Immature natural killer cell (primary cell): ENCODE data around the gene LRRFIP1. TPM values are rescaled to one million over a fixed set of nuclear protein-coding genes. Genes with fewer than 3 reads are reported as not detected.

Experiments
- DNase-seq, 3 donors: peaks; one replicate each; pipeline ENCODE4 v3.0.0; 2022; ENCODE audit warnings: mixed read lengths in 1 of 3
- H3K27ac Mint-ChIP-seq, 6 donors: one replicate each; pipeline ENCODE4 v1.8.0; 2020; ENCODE audit warnings: mixed read lengths in 6 of 6, mild to moderate bottlenecking in 5 of 6, inconsistent platforms in 4 of 6, moderate library complexity in 3 of 6
- H3K27me3 Mint-ChIP-seq, 3 donors: one replicate each; pipeline ENCODE4 v1.8.0; 2020 to 2021; ENCODE audit warnings: low read depth in 3 of 3, mild to moderate bottlenecking in 3 of 3, mixed read lengths in 3 of 3, moderate library complexity in 3 of 3, inconsistent platforms in 1 of 3
- H3K36me3 Mint-ChIP-seq, 3 donors: one replicate each; pipeline ENCODE4 v1.8.0; 2020; ENCODE audit warnings: mixed read lengths in 3 of 3, inconsistent platforms in 2 of 3, mild to moderate bottlenecking in 2 of 3
- H3K4me1 Mint-ChIP-seq, 2 donors: one replicate each; pipeline ENCODE4 v1.8.0; 2020; ENCODE audit warnings: inconsistent platforms in 2 of 2, mild to moderate bottlenecking in 2 of 2, mixed read lengths in 2 of 2, moderate library complexity in 1 of 2
- H3K4me3 Mint-ChIP-seq, 5 donors: one replicate each; pipeline ENCODE4 v1.8.0; 2020; ENCODE audit warnings: mild to moderate bottlenecking in 5 of 5, mixed read lengths in 5 of 5, inconsistent platforms in 3 of 5, moderate library complexity in 3 of 5
- H3K9me3 Mint-ChIP-seq, 6 donors: one replicate each; pipeline ENCODE4 v1.8.0; 2020; ENCODE audit warnings: mild to moderate bottlenecking in 6 of 6, mixed read lengths in 6 of 6, inconsistent platforms in 4 of 6, moderate library complexity in 3 of 6
- polyA plus RNA-seq, 3 donors: library from polyadenylated mRNA; unstranded; fragments of 300-500 nt; fragmentation: Illumina TruSeq; gene quantifications; one replicate each; pipeline ENCODE4 v1.2.3, GENCODE V29; 2021

LRRFIP1 gene
- polyA plus RNA-seq, 3 donors from 2014 or later, result 62.5 to 137 (median 80.0) TPM

- Mint-ChIP-seq H3K9me3 (no peaks in the 10 kb centered on the region), H3K27me3 (peaks cover 0 to 8% (median 3%) of the 10 kb centered on the region in 3 donors)
These were observed 109.9 kb downstream of the LRRFIP1 start for GRCh38 chr2:237737196-237737865.

GRCh38 chr2:237738255-237738654 is 110.9 kb downstream of the LRRFIP1 start:
- peaks cover 0 to 9% (median 8%) of the 10 kb centered on the region in 3 donors for H3K27me3 Mint-ChIP-seq
- no peak overlapping the region for H3K4me3 Mint-ChIP-seq
- peak overlapping the region in 5 of 6 donors; percentile 19 to 46 (median 28) for H3K27ac Mint-ChIP-seq

More at GRCh38 chr2:237737196-237737865, 109.9 kb downstream of the LRRFIP1 start:
- H3K4me3 Mint-ChIP-seq, result no peak overlapping the region
- peaks cover 0 to 10% (median 7%) of the 10 kb centered on the region in 3 donors for H3K36me3 Mint-ChIP-seq
- peak overlapping the region in 5 of 6 donors; percentile 19 to 73 (median 31) for H3K27ac Mint-ChIP-seq
- DNase-seq, result no peak
- H3K4me1 Mint-ChIP-seq, result peaks cover 51 to 80% of the 10 kb centered on the region in 2 donors

DNA sequence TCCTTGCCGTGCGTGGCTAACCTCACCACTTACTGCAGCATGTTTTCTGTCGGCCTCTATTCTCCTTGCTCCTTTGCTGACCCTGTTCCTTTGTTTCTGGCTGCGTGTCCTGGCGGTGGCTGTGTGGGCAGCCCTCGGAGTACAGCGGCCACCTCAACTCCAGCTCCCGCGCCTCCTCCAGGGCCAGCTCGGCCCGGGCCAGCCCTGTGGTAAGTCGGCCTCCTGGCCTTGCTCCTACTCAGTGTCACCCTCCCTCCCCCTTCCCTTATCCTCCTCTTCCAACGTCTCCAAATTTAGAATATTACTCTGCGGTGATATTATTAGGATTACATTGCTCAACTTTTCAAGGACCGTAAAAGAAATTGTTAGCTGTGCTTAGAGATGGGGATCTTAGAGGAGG is 111.7 kb downstream of the LRRFIP1 start:
- Mint-ChIP-seq H3K4me3 (no peak overlapping the region), H3K27ac (peak overlapping the region in 1 of 6 donors; percentile 5), H3K36me3 (peaks cover 0 to 10% (median 7%) of the 10 kb centered on the region in 3 donors), H3K4me1 (peaks cover 51 to 78% of the 10 kb centered on the region in 2 donors), H3K9me3 (no peaks in the 10 kb centered on the region), H3K27me3 (peaks cover 0 to 11% (median 9%) of the 10 kb centered on the region in 3 donors)
- no peak for DNase-seq

More at GRCh38 chr2:237738255-237738654, 110.9 kb downstream of the LRRFIP1 start:
- Mint-ChIP-seq H3K36me3 (peaks cover 0 to 10% (median 7%) of the 10 kb centered on the region in 3 donors), H3K9me3 (no peaks in the 10 kb centered on the region), H3K4me1 (peaks cover 49 to 80% of the 10 kb centered on the region in 2 donors)
- DNase-seq, result no peak

GRCh38 chr2:237742191-237742590 is 114.8 kb downstream of the LRRFIP1 start:
- no peak for DNase-seq
- Mint-ChIP-seq H3K27ac (peak overlapping the region in 5 of 6 donors; percentile 36 to 89 (median 81)), H3K4me3 (no peak overlapping the region), H3K36me3 (peaks cover 0 to 10% (median 4%) of the 10 kb centered on the region in 3 donors), H3K4me1 (peaks cover 56 to 68% of the 10 kb centered on the region in 2 donors), H3K9me3 (no peaks in the 10 kb centered on the region), H3K27me3 (peaks cover 2 to 11% (median 11%) of the 10 kb centered on the region in 3 donors)

- Mint-ChIP-seq H3K4me3 (no peak overlapping the region), H3K27me3 (peaks cover 2 to 12% (median 11%) of the 10 kb centered on the region in 3 donors), H3K36me3 (peaks cover 0 to 10% (median 4%) of the 10 kb centered on the region in 3 donors), H3K27ac (peak overlapping the region; percentile 36 to 89 (median 80)), H3K9me3 (no peaks in the 10 kb centered on the region), H3K4me1 (peaks cover 55 to 67% of the 10 kb centered on the region in 2 donors)
- no peak for DNase-seq
These were observed 115.2 kb downstream of the LRRFIP1 start for GRCh38 chr2:237742614-237743013.

DNA sequence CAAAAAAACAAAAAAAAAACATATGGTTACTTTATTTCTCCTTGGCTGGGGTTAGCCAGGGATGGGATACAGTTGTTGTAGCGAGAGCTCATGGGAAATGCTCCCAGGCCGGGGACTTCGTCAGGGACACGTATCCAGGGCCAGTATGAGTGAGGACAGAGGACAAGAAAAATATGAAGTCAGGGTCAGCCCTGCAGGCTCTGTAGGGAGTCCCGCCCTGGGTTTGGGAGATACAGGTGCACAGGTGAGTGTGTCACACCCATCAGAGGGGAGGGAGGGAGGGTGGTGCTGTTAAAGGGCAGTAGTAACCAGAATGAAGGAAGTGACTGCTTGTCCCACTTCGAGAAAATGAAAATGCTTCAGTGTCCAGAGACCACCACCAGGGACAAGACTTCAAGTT is 115.6 kb downstream of the LRRFIP1 start:
- Mint-ChIP-seq H3K4me3 (no peak overlapping the region), H3K36me3 (peaks cover 0 to 6% (median under 1%) of the 10 kb centered on the region in 3 donors), H3K27me3 (peaks cover 2 to 12% (median 11%) of the 10 kb centered on the region in 3 donors), H3K27ac (peak overlapping the region; percentile 73 to 89 (median 82)), H3K4me1 (peaks cover 51 to 63% of the 10 kb centered on the region in 2 donors), H3K9me3 (no peaks in the 10 kb centered on the region)
- no peak for DNase-seq

DNA sequence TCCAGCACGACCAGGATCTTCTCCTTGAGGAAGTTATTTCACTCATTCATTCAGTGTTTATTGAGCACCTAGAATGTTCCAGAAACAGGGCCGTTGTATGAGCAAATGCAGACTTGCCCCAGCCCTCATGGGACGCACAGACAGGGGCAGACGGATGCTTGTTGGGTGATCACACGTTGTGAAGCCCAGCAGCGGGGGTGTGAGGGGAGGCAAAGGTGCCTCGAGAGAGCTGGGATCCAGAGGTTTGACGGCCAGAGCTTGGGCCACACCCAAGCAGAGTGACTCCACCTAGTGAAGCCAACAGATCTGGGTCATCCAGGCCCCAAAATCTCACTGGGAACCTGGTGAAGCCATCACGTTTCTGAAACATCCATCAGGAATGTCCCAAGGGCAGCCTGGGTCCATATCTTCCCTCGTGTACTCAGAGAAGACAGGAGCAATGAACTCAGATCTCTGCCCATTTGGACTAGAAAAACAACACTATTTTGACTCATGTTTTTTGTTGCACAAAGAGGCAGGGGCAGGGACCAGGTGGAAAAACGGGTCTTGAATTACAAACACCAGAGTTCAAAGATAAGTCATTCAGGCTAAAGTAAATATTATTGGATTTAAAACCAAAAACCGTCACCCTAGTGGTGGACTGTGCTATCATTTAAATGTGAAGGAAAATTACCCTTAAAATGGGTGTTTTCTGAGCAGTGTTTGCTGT is 116.3 kb downstream of the LRRFIP1 start:
- DNase-seq, result no peak

GRCh38 chr2:237744270-237744612 is 116.9 kb downstream of the LRRFIP1 start:
- Mint-ChIP-seq H3K9me3 (no peaks in the 10 kb centered on the region), H3K27ac (peak overlapping the region in 4 of 6 donors; percentile 55 to 87 (median 79)), H3K4me1 (peaks cover 47 to 51% of the 10 kb centered on the region in 2 donors), H3K36me3 (peaks cover 0 to 12% (median 0%) of the 10 kb centered on the region in 3 donors), H3K27me3 (peaks cover 2 to 14% (median 12%) of the 10 kb centered on the region in 3 donors), H3K4me3 (no peak overlapping the region)
- DNase-seq, result no peak

More for the DNA sequence above, 116.3 kb downstream of the LRRFIP1 start:
- Mint-ChIP-seq H3K27me3 (peaks cover 2 to 14% (median 10%) of the 10 kb centered on the region in 3 donors), H3K27ac (peak overlapping the region; percentile 73 to 89 (median 84)), H3K36me3 (peaks cover 0 to 8% (median 0%) of the 10 kb centered on the region in 3 donors), H3K9me3 (no peaks in the 10 kb centered on the region), H3K4me3 (no peak overlapping the region), H3K4me1 (peaks cover 48 to 56% of the 10 kb centered on the region in 2 donors)

DNA sequence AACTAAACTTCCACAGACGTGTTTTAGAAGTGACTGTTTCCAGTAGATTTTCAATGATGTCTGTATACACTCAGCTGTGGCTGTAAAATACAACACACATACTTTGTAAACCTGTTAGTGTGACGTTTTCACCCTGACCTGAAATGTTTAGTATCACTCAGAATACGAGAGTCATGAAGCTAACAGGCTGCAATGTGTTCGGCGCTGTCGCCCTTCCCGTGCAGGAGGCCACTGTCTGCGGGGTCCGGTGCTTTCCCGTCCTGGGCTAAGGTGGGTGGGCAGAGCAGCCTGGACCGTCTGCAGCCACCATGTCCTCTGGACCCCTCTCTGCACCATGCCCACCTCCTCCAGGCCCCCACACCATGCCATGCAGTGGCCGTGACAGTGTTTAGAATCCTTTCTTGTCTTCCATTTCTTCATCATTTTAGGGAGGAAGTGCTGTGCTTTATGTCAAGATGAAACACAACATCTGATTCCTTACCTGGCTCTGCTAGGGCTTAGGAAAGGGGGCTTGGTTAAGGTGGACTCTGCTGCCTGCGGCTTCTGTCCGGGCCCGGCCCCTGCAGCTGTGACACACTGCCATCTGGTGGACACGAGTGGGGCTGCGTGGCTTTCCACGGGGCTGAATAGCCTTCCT is 117.3 kb downstream of the LRRFIP1 start:
- Mint-ChIP-seq H3K27me3 (peaks cover 4 to 14% (median 12%) of the 10 kb centered on the region in 3 donors), H3K27ac (peak overlapping the region; percentile 73 to 93 (median 83)), H3K4me3 (no peak overlapping the region)

GRCh38 chr2:237745250-237745613 is 117.8 kb downstream of the LRRFIP1 start:
- no peak overlapping the region for H3K4me3 Mint-ChIP-seq
- DNase-seq, result no peak
- H3K27me3 Mint-ChIP-seq, result peaks cover 4 to 14% (median 11%) of the 10 kb centered on the region in 3 donors
- no peaks in the 10 kb centered on the region for H3K9me3 Mint-ChIP-seq
- peaks cover 4 to 14% (median 4%) of the 10 kb centered on the region in 3 donors for H3K36me3 Mint-ChIP-seq
- H3K27ac Mint-ChIP-seq, result peak overlapping the region; percentile 73 to 93 (median 83)
- H3K4me1 Mint-ChIP-seq, result peaks cover 41 to 50% of the 10 kb centered on the region in 2 donors

More for the DNA sequence above, 117.3 kb downstream of the LRRFIP1 start:
- H3K36me3 Mint-ChIP-seq, result peaks cover 2 to 12% (median 2%) of the 10 kb centered on the region in 3 donors
- peaks cover 42 to 51% of the 10 kb centered on the region in 2 donors for H3K4me1 Mint-ChIP-seq
- DNase-seq, result peak; percentile 70 to 73 (median 73)
- no peaks in the 10 kb centered on the region for H3K9me3 Mint-ChIP-seq

- Mint-ChIP-seq H3K36me3 (peaks cover 4 to 20% (median 9%) of the 10 kb centered on the region in 3 donors), H3K27me3 (peaks cover 4 to 11% (median 8%) of the 10 kb centered on the region in 3 donors), H3K4me1 (peaks cover 36 to 44% of the 10 kb centered on the region in 2 donors), H3K4me3 (no peak overlapping the region), H3K9me3 (no peaks in the 10 kb centered on the region), H3K27ac (no peak overlapping the region)
- no peak for DNase-seq
These were observed 119.1 kb downstream of the LRRFIP1 start for GRCh38 chr2:237746302-237747080.

DNA sequence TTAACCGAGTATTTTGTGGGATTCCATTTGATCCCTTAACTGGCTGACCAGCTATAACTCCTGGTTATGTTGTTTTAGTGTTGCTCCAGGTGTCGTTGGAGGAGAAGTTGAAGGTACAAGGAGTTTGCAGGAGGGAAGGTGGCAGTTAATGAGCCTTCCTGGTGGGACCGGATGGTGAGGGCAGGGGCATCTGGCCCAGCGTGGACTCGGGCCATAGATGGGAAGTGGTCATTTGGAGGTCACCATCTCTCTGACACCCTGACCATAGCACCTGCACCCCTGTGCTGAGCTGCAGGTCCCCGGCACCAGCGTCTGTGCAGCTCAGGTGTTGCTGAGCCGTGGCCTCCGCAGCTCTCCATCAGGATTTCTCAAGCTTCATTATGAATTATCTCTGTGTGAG is 119.8 kb downstream of the LRRFIP1 start:
- Mint-ChIP-seq H3K4me1 (peaks cover 39 to 43% of the 10 kb centered on the region in 2 donors), H3K27me3 (peaks cover 4 to 11% (median 8%) of the 10 kb centered on the region in 3 donors), H3K36me3 (peaks cover 4 to 24% (median 13%) of the 10 kb centered on the region in 3 donors), H3K27ac (no peak overlapping the region), H3K4me3 (no peak overlapping the region), H3K9me3 (no peaks in the 10 kb centered on the region)
- no peak for DNase-seq

GRCh38 chr2:237749002-237749401 is 121.6 kb downstream of the LRRFIP1 start:
- H3K9me3 Mint-ChIP-seq, result no peaks in the 10 kb centered on the region
- peaks cover 4 to 5% (median 5%) of the 10 kb centered on the region in 3 donors for H3K27me3 Mint-ChIP-seq
- H3K27ac Mint-ChIP-seq, result no peak overlapping the region
- H3K4me1 Mint-ChIP-seq, result peaks cover 34 to 43% of the 10 kb centered on the region in 2 donors
- DNase-seq, result no peak
- no peak overlapping the region for H3K4me3 Mint-ChIP-seq
- peaks cover 16 to 36% (median 23%) of the 10 kb centered on the region in 3 donors for H3K36me3 Mint-ChIP-seq
